AG20443 (cell line): ENCODE data around the gene NEDD9.

Source experiments
- DNase-seq: peaks from one replicate; pipeline ENCODE4 v3.0.0; 2012; ENCODE audit warnings: low spot score, mixed read lengths

The NEDD9 gene

GRCh38 chr6:11143394-11144371 is 88.8 kb downstream of the NEDD9 start:
- peak; percentile 92 for DNase-seq

- no peak for DNase-seq
Observed at GRCh38 chr6:11142296-11143027, 90.0 kb downstream of the NEDD9 start.

GRCh38 chr6:11141295-11141694 is 91.2 kb downstream of the NEDD9 start:
- no peak for DNase-seq

GRCh38 chr6:11140056-11140455 is 92.4 kb downstream of the NEDD9 start:
- DNase-seq, result no peak

- DNase-seq, result no peak
Observed at GRCh38 chr6:11139051-11139960, 93.2 kb downstream of the NEDD9 start.

- DNase-seq, result no peak
Observed at GRCh38 chr6:11136809-11137208, 95.7 kb downstream of the NEDD9 start.
